Measurements from ENCODE around the gene SLC4A7.
"Not testable (repeated sequence)": the region's sequence is repeated elsewhere in the genome, so short reads cannot be mapped to it uniquely, and the experiment has no call there.

SLC4A7 gene

GRCh38 chr3:27484015-27484844 is at the start of gene SLC4A7:
SLC4A7 (minus strand) TSS chr3:27484384; CDS start chr3:27484126, 258 bp downstream.
- DNase-seq: peak; percentile 99

GRCh38 chr3:27533261-27533607 is 49.0 kb upstream of the SLC4A7 start:
- no peak for DNase-seq

- no peak for DNase-seq
These were observed 48.5 kb upstream of the SLC4A7 start for GRCh38 chr3:27532426-27533260.

- DNase-seq: not testable (repeated sequence)
These were observed 47.1 kb upstream of the SLC4A7 start for GRCh38 chr3:27531193-27531751.

GRCh38 chr3:27528791-27529190 is 44.6 kb upstream of the SLC4A7 start:
- DNase-seq: no peak

- no peak for DNase-seq
These were observed 42.6 kb upstream of the SLC4A7 start for GRCh38 chr3:27526614-27527315.

GRCh38 chr3:27521872-27522265 is 37.7 kb upstream of the SLC4A7 start:
- no peak for DNase-seq

GRCh38 chr3:27521179-27521871 is 37.1 kb upstream of the SLC4A7 start:
- DNase-seq: no peak

- DNase-seq: no peak
These were observed 27.7 kb upstream of the SLC4A7 start for GRCh38 chr3:27511724-27512422.

GRCh38 chr3:27509376-27509775 is 25.2 kb upstream of the SLC4A7 start:
- no peak for DNase-seq

- DNase-seq: no peak
These were observed 24.2 kb upstream of the SLC4A7 start for GRCh38 chr3:27508424-27508823.

- no peak for DNase-seq
These were observed 23.5 kb upstream of the SLC4A7 start for GRCh38 chr3:27507515-27508266.

- DNase-seq: no peak
These were observed 22.9 kb upstream of the SLC4A7 start for GRCh38 chr3:27507111-27507510.

- no peak for DNase-seq
These were observed 20.6 kb upstream of the SLC4A7 start for GRCh38 chr3:27504749-27505148.

- DNase-seq: no peak
These were observed 19.3 kb upstream of the SLC4A7 start for GRCh38 chr3:27503526-27503925.

- no peak for DNase-seq
These were observed 17.6 kb upstream of the SLC4A7 start for GRCh38 chr3:27501759-27502158.

GRCh38 chr3:27500986-27501385 is 16.8 kb upstream of the SLC4A7 start:
- DNase-seq: no peak

- no peak for DNase-seq
These were observed 15.9 kb upstream of the SLC4A7 start for GRCh38 chr3:27500035-27500434.

- DNase-seq: no peak
These were observed 10.6 kb upstream of the SLC4A7 start for GRCh38 chr3:27494784-27495183.

GRCh38 chr3:27488821-27489220 is 4.6 kb upstream of the SLC4A7 start:
- DNase-seq: no peak

- no peak for DNase-seq
These were observed 3.2 kb upstream of the SLC4A7 start for GRCh38 chr3:27487383-27487782.
